ENCODE measurements around the gene FBXO48.

Gene FBXO48

DNA sequence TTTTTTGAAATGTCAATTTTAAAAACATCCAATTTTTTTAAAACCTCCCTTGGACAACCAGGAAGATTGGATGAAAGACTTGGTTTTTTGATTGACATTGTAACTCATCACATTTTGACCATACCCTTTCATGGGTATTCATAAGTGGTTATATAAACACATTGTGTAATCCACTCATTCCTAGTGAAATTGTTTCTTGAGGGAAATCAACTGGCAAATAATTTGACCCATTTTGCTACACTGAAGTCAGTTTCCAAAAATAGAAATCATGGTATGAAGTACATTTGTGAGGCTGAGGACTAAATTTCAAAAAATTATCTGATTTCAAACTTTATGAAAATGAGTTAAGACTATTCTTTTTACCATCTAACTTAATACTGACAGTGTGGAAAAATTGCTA, 31.5 kb downstream of the FBXO48 start:
- DNase-seq (ENCODE audit: low spot score), result no peak

DNA sequence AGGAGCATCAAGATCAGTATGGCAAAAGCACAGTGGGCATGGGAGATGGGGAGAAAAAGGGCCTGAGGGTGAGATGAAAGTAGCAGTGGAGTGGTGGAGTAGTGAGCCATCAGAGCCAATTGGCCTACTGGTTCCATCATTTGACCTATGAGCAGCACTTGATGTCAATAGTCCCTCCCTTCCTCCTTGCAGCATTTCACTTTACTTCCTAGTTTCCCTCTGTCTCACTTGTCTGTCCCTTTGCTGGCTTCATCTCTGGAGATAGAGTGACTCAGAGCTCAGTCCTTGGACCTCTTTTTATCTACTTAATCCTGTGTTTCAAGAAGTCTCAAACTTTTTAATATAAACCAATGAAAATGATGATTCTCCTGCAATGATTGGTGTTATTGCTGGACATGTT, 32.1 kb downstream of the FBXO48 start:
- no peak for DNase-seq (ENCODE audit: low spot score)

DNA sequence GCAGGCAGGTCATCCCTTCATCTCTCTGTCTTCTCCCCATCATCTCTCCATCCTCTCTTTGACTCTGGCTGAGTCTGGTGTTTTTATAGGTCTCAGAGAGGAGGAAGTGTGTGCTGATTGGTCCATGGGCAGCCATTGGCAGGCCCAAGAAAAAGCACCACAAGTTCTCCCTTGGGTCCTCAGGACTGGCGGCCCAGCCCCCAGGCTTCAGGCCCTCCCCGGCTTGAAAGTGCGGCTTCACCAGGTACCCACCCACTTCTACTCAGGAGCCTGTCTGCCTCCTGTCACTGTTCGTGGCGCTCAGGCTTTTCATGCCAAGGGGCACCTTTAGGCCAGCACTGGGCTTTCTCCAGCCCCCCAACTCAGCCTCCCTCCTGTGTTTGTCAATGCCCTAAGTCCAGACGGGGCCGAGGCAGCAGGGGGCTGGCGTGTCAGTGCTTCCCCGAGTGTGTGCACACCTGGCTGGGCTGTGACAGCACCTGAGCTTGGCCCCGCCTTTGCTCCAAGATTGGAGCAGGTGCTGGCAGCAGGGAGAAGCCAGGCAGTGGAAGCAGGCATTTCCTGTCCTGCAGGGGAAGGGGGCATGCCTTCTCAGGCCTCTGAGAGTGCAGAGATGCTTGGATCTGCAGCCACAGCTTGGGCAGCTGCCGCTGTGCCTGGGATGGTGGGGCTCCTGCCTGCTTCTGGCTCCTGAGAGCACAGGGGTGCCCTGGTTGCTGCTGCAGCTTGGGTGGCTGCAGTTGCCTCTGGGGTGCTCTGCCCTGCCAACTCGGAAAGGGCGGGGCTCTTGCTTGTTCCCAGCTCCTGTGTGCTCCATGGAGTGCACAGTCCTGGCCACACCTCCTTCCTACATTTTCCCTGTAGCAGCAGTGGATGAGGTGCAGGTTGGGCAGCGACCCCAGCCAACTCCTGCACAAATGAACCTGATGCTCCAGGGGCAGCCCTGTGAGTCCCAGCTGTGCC, 34.1 kb downstream of the FBXO48 start:
- no peak for DNase-seq (ENCODE audit: low spot score)

DNA sequence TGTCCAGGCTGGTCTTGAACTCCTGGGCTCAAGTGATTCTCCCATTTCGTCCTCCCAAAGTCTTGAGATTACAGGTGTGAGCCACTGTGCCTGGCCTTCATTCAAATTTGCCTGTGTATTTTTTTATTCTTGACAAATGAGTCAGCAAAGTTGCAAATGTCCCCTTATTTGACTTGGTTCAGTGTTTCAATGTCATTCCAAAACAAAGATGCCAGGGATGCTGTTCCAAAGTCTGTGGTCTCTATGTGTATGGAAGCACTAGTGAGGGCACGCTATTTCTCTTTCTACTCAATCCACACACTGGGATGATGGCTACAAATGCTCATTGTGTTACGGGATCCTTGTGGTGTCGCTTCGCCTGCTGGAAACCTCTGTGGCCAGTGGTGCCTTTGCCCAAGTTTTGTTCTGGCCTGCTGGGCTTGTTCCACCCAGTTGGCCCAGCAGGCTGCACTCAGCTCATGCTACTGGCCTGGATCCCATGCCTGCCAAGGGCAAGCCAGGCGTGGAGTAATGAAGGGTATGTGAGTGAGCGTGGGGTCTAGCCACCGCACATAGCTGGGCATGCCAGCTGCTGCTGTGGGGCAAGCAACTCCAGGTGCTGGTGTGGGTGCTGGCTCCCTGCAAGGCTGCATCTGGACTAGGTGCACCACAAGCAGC, 35.6 kb downstream of the FBXO48 start:
- DNase-seq (ENCODE audit: low spot score), result no peak

DNA sequence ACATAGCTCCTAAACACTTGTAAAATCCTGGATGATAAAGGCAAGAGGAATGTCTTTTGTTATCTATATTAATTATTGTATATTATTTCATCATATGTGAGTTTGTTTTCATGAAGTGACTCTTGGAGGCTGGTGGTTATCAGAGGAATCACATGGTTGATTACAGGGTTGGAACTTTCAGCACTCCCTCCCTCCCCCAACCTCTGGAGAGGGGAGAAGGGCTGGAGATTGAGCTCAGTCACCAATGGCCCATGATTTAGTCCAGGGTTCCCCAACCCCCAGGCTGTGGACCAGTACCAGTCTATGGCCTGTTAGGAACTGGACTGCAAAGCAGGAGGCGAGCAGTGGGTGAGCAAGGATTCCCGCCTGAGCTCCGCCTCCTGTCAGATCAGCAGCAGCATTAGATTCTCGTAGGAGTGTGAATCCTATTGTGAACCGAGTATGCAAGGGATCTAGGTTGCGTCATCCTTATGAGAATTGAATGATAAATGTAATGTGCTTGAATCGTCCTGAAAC, 37.7 kb downstream of the FBXO48 start:
- DNase-seq (ENCODE audit: low spot score), result no peak

DNA sequence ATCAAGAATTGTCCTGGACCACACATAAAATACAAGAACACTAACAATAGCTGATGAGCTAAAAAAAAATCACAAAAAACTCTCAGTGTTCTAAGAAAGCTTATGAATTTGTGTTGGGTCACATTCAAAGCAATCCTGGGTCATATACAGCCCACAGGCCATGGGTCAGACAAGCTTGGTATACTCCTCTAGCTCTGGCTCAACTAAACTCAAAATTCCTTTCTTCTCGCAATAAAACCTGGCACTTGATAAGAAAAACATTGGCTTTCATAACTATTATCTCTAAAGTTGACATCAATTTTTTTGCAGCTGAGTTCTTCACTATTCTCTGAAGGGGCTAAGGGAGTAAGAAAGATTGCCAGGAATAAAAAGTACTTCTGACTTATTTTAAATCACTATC, 38.3 kb downstream of the FBXO48 start:
- DNase-seq (ENCODE audit: low spot score), result no peak

DNA sequence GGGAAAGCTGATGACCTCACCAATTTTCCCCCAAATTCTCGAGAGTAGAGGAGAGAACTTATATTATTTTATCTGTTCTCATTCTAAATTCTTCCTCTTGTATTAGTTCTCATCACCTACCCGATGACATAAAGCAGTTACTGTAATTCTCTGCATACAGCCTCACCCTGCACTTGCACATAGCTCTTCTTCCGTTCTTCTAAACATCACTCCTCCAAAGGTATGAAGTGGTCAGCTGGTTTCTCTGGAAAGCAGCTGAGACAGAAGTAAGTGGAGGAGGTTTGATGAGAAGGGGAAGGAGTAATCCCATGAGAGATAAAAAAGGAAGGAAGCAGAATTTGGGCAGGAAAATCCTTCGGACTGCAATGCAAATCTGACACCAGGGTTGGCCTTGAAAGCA, 39.0 kb downstream of the FBXO48 start:
- no peak for DNase-seq (ENCODE audit: low spot score)

DNA sequence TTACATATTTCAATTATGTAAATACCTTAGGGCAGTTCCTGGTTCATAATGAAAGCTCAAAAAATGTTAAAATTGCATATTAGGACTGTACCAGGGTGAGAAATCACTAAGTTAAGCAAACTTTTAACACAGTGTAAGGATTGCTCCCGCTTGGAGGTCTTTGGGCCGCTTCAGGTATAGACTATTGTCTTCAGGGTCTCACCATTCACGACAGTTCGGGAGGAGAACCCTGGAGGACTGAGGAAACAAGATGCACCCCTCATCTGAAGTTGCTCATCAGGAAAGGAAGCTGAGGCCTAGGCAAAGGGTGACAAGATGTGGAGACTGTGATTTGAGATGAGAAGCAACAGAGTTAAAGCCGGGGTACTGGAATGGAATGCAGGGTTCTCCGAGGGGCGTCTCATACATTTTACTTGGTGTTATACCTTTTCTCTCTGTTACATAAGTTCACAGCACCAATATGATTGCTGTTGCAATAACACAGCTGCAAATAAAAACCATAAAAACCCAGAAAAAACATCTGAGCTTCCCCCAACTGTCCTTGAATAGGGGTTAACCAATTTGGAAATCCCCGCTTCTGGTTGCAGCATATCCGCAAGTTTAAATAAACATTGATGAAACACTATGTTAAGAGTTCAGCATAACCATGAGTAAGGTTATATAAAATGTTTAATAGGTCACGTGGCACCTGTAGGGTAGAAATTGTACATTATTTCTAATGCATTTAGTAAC, 40.1 kb downstream of the FBXO48 start:
- no peak for DNase-seq (ENCODE audit: low spot score)

DNA sequence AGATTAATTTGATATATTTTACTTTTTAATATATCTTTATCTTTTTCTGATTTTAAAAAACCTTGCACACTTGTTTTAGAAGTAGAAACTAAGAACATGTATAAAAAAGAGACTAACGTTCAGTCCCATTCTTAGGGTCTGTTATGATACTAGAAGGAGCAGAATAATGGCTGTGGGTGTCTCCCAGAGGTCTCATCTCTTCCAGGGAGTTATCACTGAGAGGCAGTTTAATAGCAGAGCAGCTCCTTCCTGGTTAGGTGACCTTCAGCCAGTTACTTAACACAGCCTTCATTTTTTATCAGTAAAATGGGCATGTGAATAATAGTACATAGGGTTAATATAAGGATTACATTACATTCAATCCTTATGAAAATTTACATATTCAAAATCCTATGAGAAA, 40.6 kb downstream of the FBXO48 start:
- DNase-seq (ENCODE audit: low spot score), result no peak

DNA sequence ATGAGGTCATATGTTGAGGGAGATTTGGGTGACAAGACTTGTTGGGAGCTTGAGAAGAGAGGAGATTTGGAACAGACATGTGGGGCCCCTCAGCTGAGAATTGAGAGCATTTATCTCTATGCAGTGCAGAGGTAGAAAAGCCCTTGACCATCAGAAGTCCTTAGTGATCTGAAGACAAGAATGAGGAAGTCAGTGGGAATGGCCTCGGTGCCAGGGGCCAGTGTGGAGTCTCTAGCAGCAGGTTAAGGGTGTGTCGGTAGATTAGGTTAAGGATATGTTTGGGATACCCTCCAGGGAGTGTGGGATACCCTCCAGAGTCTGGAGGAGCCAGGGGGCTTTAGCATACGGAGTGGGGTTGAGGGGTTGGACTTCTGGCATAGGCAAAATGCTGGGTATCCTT, 41.6 kb downstream of the FBXO48 start:
- DNase-seq (ENCODE audit: low spot score), result no peak

DNA sequence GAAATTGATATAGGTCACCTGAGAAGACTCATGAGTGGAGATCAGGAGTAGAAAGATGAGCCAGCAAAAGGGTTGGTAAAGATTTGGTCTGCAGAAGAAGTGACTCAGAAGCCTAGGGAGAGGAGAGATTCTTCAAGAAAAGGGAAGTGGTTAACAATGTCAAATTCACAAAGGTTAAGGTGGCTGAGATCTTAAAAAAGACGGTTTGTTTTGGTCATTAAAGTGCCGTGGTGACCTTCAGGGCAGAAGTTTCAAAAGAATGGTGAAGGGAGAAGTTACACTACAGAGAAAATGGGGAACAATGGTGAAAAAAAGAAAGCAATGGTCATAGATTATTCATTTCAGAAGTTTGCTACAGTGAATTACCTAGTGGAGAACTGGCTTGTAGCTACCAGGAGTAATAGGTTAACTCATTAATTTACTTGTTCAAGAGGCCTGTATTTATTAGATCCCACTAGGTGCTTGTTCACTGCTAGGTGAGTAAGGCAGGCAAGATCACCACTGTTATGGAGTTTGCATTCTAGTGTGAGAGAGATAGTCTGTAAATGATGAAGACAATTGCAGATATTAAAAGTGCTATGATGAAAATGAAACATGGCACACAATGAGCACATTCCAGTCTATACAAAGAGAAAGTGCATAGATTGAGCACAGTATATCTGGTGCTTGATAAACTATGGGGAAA, 43.0 kb downstream of the FBXO48 start:
- DNase-seq (ENCODE audit: low spot score), result no peak

DNA sequence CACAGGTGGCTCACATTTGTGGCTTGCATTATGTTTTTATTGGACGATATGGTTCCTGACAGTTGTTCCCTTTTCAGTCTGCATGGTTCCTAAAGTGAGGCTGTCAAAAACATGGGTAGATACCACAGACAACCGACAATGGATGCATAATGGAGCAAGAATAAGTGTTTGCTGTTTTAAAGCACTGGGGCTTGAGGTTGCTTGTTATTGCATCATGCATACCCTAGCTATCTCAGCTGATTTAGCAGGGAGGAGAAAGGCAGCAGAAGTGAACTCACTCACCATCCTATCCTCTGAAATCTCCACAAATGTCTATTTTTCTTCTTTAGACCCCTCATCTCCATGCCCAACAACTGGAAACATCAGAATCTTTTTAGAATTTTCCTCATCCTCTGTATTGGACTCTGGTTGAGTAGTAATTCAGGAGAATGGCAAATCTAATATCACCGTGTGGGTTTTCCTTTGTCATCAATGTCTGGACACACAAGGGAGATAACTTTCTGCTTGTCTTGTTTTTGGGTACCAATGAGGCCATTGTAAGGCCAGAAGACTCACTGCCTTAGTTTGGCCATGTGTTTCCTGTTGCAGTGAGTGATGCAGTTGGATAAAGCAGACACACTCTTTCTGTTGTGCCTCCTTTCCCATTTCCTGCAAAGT, 46.7 kb downstream of the FBXO48 start:
- no peak for DNase-seq (ENCODE audit: low spot score)

DNA sequence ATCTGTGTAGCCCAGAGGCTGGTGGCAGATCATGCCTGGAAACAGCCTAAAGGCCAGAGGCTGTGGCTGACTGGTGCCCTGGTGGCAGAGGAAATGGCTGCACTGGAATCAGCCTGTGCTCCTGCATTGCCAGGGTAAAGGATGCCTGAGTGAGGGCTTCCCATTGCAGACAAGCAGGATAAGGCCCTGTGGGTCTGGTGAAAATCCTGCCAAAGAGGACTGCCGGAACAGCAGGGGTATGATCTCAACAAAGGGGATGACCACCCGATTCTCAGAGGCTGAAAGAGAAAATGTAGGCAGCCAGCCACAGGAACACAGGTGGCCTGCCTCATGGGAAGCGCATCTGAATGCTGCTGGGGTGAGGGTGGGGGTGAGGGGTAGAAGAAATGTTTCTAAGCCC, 48.2 kb downstream of the FBXO48 start:
- no peak for DNase-seq (ENCODE audit: low spot score)

DNA sequence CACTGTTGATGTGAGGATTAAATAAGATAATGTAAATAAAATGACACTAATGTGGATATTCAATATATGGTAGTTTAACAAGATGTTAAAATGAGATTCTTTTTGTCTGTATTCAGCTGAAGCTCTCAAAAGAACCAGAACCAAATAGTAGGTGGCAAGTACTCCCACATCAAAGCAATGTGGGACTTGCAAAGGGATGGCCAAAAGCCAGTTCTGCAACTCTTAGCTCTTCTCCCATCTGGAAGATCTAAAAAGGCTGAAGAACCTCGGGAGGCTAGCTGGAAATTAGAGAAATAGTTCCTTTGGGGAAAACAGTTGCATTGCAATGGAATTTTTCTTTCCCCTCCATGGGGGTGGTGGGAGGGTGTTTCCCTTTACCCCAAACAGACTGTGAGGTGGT, 48.7 kb downstream of the FBXO48 start:
- no peak for DNase-seq (ENCODE audit: low spot score)

DNA sequence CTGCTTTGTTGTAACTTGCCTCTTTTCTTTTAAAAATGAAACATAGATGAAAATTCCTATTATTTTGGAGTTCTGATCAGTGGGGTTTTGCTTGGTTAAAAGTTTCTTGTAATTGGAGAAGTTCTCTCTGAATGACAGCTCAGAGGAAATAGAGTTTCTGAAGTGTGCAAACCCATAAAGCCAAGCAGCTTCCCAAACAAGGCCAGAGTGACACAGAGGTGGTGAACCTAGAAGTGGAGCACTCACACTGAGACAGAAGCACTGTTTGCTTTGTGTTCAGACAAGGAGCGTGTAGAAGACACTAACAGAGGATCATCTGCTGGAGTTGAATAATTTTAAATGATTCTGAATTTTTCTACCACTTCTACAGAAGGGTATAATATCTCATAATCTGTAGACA, 49.2 kb downstream of the FBXO48 start:
- no peak for DNase-seq (ENCODE audit: low spot score)

DNA sequence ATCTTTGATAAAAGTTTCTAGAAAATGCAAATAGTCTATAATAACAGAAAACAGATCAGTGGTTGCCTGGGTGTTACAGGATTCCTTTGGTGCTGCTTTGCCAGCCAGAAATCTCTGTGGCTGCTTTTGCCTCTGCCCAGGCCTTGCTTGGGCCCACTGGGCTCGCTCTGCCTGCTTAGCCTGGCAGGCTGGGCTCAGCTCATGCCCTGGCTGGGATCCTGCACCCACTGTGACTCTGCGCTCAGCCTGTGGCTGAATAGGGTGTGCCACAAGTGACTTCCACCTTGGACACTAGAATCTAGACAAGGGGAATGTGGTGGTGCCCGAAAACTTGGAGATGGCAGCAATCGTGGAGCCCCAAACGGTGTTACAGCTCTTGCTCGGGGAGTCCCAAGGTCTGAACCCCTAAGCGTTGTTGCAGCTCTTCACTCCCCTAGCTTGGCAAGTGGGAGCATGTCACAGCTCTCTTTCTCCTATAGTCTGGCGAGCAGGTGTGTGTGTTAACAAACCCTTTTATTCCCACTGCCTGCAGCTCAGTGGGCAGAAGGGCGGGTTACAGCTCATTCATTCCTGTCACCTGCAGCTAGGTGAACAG, 50.9 kb downstream of the FBXO48 start:
- DNase-seq (ENCODE audit: low spot score), result no peak

DNA sequence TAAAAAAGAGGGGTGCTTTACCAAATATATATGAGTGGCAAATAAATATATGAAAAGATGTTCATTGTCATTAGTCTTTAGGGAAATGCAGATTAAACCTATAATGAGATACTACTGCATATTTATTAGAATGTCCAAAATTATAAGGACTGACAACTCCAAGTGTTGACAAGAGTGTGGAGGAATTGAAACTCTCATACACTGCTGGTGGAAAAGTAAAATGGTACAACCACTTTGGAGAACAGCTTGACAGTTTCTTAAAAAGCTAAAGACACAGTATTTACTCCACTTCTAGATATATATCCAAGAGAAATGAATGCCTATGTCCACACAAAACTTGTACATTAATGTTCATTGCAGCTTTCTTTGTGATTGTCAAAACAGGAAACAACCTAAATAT, 51.6 kb downstream of the FBXO48 start:
- DNase-seq (ENCODE audit: low spot score), result no peak

DNA sequence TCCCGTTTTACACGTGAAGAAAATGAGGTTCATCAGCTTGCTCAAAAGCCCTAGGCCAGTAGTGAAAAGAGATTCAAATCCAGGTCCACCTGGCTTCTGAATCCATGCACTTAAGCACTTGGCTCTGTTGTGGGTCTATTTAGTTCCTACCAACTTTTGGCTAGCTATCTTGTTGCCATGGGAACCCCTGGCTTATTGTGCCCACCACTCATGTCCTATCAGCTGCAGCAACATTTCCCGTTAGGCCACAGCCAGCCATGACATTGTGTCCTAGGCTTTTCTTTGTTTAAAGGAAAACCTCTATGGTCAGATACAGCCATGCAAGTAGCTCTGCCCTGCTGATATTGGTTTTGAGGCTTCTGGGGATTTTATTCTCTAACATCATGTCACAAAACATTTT, 52.2 kb downstream of the FBXO48 start:
- DNase-seq (ENCODE audit: low spot score), result no peak

DNA sequence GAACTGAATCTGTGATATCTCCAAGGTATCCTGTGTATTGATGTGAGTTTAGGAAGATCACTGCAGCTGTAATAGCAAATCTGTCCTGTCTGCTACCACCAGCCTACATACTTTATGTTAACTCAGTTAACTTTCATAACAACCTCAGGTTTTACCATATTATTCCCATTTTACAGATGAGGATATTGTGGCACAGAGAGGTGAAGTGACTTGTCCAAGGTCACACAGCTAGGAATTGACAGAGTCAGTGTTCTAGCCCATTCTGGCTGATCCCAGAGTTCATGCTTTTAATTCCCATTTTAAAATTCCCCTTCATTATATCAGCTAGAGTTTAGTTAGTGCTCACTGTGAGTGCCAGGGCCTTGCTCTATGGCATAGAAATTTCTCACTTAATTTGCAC, 52.6 kb downstream of the FBXO48 start:
- no peak for DNase-seq (ENCODE audit: low spot score)

DNA sequence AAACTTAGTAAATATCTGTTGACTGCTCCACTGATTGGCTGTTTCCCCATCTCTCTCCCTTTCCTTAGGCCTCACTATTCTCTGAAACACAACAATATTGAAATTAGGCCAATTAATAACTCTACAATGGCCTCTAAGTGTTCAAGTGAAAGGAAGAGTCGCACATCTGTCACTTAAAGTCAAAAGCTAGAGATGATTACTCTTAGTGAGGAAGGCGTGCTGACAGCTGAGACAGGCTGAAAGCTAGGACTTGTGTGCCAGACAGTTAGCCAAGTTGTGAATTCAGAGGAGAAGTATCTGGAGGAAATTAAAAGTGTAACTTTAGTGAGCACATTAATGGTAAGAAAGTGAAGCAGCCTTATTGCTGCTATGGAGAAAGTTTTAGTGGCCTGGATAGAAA, 53.6 kb downstream of the FBXO48 start:
- DNase-seq (ENCODE audit: low spot score), result no peak

DNA sequence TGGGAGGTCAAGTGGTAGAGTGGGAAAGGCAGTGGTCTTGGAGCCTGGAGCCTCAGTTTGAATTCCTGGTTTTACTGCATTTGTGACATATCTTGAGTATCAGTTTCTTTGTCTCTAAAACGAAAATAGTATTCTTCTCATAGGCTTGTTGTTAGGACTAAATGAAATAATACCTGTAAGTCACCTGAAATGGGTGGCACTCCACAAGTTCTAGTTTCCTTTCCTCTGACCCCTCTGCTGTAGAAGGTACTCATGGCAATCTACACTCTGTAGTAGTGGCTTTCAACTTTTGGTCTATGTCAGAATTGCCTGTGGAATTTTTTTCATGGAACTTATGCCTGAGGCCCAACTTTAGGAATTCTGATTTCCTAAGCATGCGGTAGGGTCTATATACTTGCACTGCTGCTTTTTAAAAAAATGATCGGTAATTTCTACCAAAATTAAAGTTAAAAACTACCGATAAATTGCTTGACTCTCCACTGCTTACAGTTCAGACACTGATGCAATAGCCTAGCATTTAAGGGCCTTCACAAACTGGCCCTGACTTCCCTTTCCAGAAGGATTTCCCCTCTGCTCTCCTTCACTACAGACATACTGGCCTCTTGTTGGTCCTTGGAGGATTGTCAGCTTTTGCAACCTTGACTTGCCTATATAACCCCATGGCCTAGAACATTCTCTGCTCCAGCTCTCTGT, 54.8 kb downstream of the FBXO48 start:
- no peak for DNase-seq (ENCODE audit: low spot score)

All from kidney tubule cell (primary cell).